GM12873 (cell line): ENCODE results near the gene UST.

Experiments used
- CTCF ChIP-seq: IDR thresholded peaks from 2 replicates; pipeline ENCODE4 v1.5.1; 2012; ENCODE audit warnings: low read depth, mild to moderate bottlenecking, moderate library complexity, low read length, control low read depth; ENCODE audit not compliant: insufficient read depth; ENCODE audit errors: missing control alignments

UST gene

DNA sequence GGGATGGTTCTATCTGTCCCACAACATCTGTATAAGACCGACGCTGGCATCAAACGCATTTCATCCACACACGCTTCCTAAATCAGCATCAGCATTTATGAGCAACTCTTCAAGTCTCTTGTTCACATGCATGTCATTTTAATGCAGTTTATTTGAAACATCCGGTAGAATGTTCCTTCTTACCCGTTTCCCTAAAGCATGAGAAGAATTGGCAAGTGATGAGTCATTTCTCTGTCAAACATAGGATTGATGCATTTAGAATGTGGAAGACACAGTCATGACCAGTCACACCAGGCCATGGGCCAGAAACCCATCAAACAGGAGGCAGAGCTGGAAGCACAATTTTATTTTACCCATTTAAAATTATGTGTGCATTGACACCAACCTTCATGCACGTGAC lies 122.8 kb downstream of the UST start:
- TF ChIP-seq CTCF: no peak

DNA sequence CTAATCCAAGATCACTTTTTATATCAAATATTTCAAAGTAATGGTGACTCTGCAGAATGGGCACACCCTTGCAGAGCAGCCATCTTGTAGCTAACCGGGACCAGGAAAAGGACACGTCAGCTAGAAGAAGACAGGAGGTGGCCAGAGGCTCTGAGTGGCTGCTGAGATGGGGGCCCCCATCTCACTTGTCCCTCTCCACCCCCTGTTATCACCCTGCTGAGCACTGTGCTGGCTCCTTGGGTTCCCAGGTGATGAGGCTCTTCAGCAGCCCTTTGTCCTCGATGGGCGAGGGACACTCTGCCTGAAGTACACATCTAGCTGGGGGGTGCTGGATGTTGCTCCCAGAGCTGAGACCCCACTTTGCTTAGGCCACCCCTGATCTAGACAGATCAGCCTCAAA lies 126.3 kb downstream of the UST start:
- no peak for TF ChIP-seq CTCF

GRCh38 chr6:148873868-148874267 lies 127.0 kb downstream of the UST start:
- TF ChIP-seq CTCF: no peak

- TF ChIP-seq CTCF: no peak
Measured at GRCh38 chr6:148874698-148875293, 128.0 kb downstream of the UST start.

DNA sequence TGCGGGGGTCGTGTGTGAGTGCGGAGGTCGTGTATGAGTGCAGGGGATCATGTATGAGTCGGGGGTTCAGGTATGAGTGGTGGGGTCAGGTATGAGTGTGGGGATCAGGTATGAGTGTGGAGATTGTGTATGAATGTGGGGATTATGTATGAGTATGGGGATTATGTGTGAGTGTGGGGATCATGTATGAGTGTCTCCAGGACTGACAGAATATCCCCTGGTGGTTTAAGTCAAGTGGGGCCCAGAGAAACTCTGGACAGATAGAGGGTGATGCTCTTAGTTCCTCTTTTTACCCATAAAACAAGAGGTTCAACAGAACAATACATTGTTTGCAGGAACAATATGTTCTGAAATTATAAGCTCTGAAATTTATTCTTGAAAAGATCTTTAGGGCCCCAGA lies 131.9 kb downstream of the UST start:
- no peak for TF ChIP-seq CTCF

GRCh38 chr6:148881593-148882311 lies 134.9 kb downstream of the UST start:
- no peak for TF ChIP-seq CTCF

- no peak for TF ChIP-seq CTCF
Measured at GRCh38 chr6:148883270-148883669, 136.4 kb downstream of the UST start.
